ENCODE results near the gene C16orf90. TPM values are rescaled to one million over a fixed set of nuclear protein-coding genes. Genes with fewer than 3 reads are reported as not detected.

The C16orf90 gene
- total RNA-seq, 4 donors from 2014 or later, result not detected

- Histone ChIP-seq H3K9me3 (no peaks in the 10 kb centered on the region), H3K36me3 (peaks cover 0 to 54% of the 10 kb centered on the region in 2 donors), H3K27me3 (no peaks in the 10 kb centered on the region), H3K4me3 (no peak overlapping the region), H3K27ac (no peak overlapping the region), H3K4me1 (no peaks in the 10 kb centered on the region)
- no peak for ATAC-seq
- no peak for DNase-seq
- intact Hi-C loops (cut with DNase I; ENCODE audit: low total_unique reads) (no loop called here), in situ Hi-C loops (cut with MboI; ENCODE audit: low sequenced_read_pairs in 4 of 4) (loop anchor here in 1 of 4 donors (25.0 kb wide), 1 partner anchor 369 kb away; the partner anchor contains the start of gene CREBBP)
- TF ChIP-seq POLR2A (IDR thresholded peaks at IDR 0.05), result no peak
- TF ChIP-seq, protein P1, sequence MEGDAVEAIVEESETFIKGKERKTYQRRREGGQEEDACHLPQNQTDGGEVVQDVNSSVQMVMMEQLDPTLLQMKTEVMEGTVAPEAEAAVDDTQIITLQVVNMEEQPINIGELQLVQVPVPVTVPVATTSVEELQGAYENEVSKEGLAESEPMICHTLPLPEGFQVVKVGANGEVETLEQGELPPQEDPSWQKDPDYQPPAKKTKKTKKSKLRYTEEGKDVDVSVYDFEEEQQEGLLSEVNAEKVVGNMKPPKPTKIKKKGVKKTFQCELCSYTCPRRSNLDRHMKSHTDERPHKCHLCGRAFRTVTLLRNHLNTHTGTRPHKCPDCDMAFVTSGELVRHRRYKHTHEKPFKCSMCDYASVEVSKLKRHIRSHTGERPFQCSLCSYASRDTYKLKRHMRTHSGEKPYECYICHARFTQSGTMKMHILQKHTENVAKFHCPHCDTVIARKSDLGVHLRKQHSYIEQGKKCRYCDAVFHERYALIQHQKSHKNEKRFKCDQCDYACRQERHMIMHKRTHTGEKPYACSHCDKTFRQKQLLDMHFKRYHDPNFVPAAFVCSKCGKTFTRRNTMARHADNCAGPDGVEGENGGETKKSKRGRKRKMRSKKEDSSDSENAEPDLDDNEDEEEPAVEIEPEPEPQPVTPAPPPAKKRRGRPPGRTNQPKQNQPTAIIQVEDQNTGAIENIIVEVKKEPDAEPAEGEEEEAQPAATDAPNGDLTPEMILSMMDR (IDR thresholded peaks at IDR 0.05 in 4 of 5, conservative IDR thresholded peaks at IDR 0.05 in 1 of 5), result no peak
These were observed 23.1 kb upstream of the C16orf90 start for GRCh38 chr16:3518292-3518985.

DNA sequence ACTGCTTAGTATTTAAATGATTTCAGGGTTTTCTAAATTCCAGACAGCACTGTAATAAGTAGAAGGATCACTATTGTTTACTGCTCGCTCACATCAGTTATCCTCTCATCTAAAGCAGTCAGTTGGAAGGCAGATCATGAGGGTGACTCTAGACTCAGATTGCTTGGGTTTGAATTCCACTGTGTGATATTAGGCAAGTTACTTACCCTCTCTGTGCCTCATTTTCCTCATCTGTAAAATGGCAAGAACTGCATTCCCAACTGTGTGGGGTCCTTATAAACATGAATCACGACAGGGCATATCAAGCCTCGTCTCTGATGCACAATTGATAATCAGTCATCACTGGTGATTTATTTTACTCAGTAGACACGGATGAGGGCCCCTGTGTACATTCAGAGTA is 20.6 kb upstream of the C16orf90 start:
- TF ChIP-seq, protein P1 (IDR thresholded peaks at IDR 0.05 in 4 of 5, conservative IDR thresholded peaks at IDR 0.05 in 1 of 5), result no peak
- TF ChIP-seq POLR2A (IDR thresholded peaks at IDR 0.05), result no peak
- H3K27me3 ChIP-seq, result no peaks in the 10 kb centered on the region
- no peak overlapping the region for H3K27ac ChIP-seq
- no peaks in the 10 kb centered on the region for H3K9me3 ChIP-seq
- no peak for ATAC-seq
- no peak overlapping the region for H3K4me3 ChIP-seq
- peaks cover 0 to 72% of the 10 kb centered on the region in 2 donors for H3K36me3 ChIP-seq
- no peak for DNase-seq
- in situ Hi-C loops (cut with MboI; ENCODE audit: low sequenced_read_pairs in 4 of 4) (loop anchor here in 1 of 4 donors (25.0 kb wide), 1 partner anchor 371 kb away; the partner anchor contains the start of gene CREBBP), intact Hi-C loops (cut with DNase I; ENCODE audit: low total_unique reads) (no loop called here)
- no peaks in the 10 kb centered on the region for H3K4me1 ChIP-seq

- TF ChIP-seq, protein P1 (IDR thresholded peaks at IDR 0.05 in 4 of 5, conservative IDR thresholded peaks at IDR 0.05 in 1 of 5), result no peak
- no peak for TF ChIP-seq POLR2A (IDR thresholded peaks at IDR 0.05)
- no peak overlapping the region for H3K4me3 ChIP-seq
- no peaks in the 10 kb centered on the region for H3K27me3 ChIP-seq
- H3K27ac ChIP-seq, result no peak overlapping the region
- no peaks in the 10 kb centered on the region for H3K9me3 ChIP-seq
- in situ Hi-C loops (cut with MboI; ENCODE audit: low sequenced_read_pairs in 4 of 4) (loop anchor here in 1 of 4 donors (25.0 kb wide), 1 partner anchor 373 kb away; the partner anchor contains the start of gene CREBBP), intact Hi-C loops (cut with DNase I; ENCODE audit: low total_unique reads) (no loop called here)
- no peak for DNase-seq
- peaks cover 0 to 74% of the 10 kb centered on the region in 2 donors for H3K36me3 ChIP-seq
- H3K4me1 ChIP-seq, result no peaks in the 10 kb centered on the region
- no peak for ATAC-seq
These were observed 19.3 kb upstream of the C16orf90 start for GRCh38 chr16:3514621-3515020.

DNA sequence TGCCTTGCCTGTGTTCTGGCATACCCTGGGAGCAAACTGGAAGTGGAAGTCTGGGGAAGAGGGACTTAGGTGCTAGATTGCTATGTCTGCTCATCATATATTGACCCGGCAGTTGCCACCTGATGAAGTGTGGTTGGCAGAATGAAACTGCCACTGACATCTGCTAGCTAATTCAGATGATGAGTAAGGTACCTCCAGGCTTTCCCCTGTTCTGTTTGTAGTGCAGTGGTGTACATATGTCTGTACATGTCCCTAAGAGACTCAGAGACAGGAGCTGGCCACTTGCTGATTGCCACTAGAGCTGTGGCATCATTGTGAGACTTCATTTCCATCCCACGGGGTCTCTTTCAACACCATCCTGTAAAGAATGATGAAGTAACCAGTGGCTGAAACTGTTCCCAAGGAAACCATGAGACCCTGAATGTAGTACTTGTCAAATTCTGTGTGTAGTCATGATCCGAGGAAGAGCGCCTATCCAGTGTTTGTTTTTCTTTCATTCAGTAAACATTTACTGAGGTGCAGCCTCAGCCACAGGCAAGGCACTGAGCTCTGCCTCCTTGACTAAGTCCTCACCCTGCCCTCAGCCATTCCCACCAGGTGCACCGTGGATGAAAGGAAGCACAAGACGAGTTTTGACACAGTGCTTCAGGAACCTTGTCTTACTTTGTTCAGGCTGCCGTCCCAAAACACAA is 18.7 kb upstream of the C16orf90 start:
- ATAC-seq (no peak), DNase-seq (no peak)
- in situ Hi-C loops (cut with MboI; ENCODE audit: low sequenced_read_pairs in 4 of 4) (loop anchor here in 1 of 4 donors (25.0 kb wide), 1 partner anchor 373 kb away; the partner anchor contains the start of gene CREBBP), intact Hi-C loops (cut with DNase I; ENCODE audit: low total_unique reads) (no loop called here)
- H3K27ac ChIP-seq, result no peak overlapping the region
- peaks cover 0 to 78% of the 10 kb centered on the region in 2 donors for H3K36me3 ChIP-seq
- H3K4me3 ChIP-seq, result no peak overlapping the region
- TF ChIP-seq, protein P1 (IDR thresholded peaks at IDR 0.05 in 4 of 5, conservative IDR thresholded peaks at IDR 0.05 in 1 of 5), result no peak
- TF ChIP-seq POLR2A (IDR thresholded peaks at IDR 0.05), result no peak
- no peaks in the 10 kb centered on the region for H3K9me3 ChIP-seq
- H3K4me1 ChIP-seq, result no peaks in the 10 kb centered on the region
- no peaks in the 10 kb centered on the region for H3K27me3 ChIP-seq

Measured in gastrocnemius medialis (tissue), 4 donors.